CD4-positive, alpha-beta T cell treated with Interferon alpha-2 for 1 hour (primary cell): Measurements from ENCODE around the gene LRP1-AS.

Source experiments
- DNase-seq, 2 donors: peaks; one replicate each; pipeline ENCODE4 v3.0.0-alpha.2; 2020 to 2022

Gene LRP1-AS

GRCh38 chr12:57146961-57147944 is at the start of gene LRP1-AS:
Gene LRP1-AS, minus strand, starts transcription at chr12:57147619.
- DNase-seq = no peak

GRCh38 chr12:57196956-57197355 is 49.5 kb upstream of the LRP1-AS start:
- no peak for DNase-seq

- DNase-seq = no peak
Measured at GRCh38 chr12:57196439-57196838, 49.0 kb upstream of the LRP1-AS start.

GRCh38 chr12:57195611-57196371 is 48.4 kb upstream of the LRP1-AS start:
- no peak for DNase-seq

- no peak for DNase-seq
Measured at GRCh38 chr12:57195186-57195585, 47.8 kb upstream of the LRP1-AS start.

- DNase-seq = no peak
Measured at GRCh38 chr12:57194253-57194652, 46.8 kb upstream of the LRP1-AS start.

- DNase-seq = no peak
Measured at GRCh38 chr12:57193706-57194245, 46.4 kb upstream of the LRP1-AS start.

- no peak for DNase-seq
Measured at GRCh38 chr12:57192920-57193319, 45.5 kb upstream of the LRP1-AS start.

GRCh38 chr12:57191410-57191809 is 44.0 kb upstream of the LRP1-AS start:
- no peak for DNase-seq

- DNase-seq = no peak
Measured at GRCh38 chr12:57190821-57191220, 43.4 kb upstream of the LRP1-AS start.

GRCh38 chr12:57190037-57190436 is 42.6 kb upstream of the LRP1-AS start:
- no peak for DNase-seq

- DNase-seq = no peak
Measured at GRCh38 chr12:57188090-57188425, 40.6 kb upstream of the LRP1-AS start.

- DNase-seq = no peak
Measured at GRCh38 chr12:57187222-57188089, 40.0 kb upstream of the LRP1-AS start.

- DNase-seq = no peak
Measured at GRCh38 chr12:57185906-57186508, 38.6 kb upstream of the LRP1-AS start.

GRCh38 chr12:57185403-57185802 is 38.0 kb upstream of the LRP1-AS start:
- no peak for DNase-seq

- no peak for DNase-seq
Measured at GRCh38 chr12:57183939-57184725, 36.7 kb upstream of the LRP1-AS start.

GRCh38 chr12:57182918-57183575 is 35.6 kb upstream of the LRP1-AS start:
- DNase-seq = peak; percentile 72 to 81

GRCh38 chr12:57181561-57182155 is 34.2 kb upstream of the LRP1-AS start:
- DNase-seq = no peak

GRCh38 chr12:57181072-57181471 is 33.7 kb upstream of the LRP1-AS start:
- DNase-seq = no peak

- no peak for DNase-seq
Measured at GRCh38 chr12:57180321-57180989, 33.0 kb upstream of the LRP1-AS start.
